ENCODE data around the gene PLCL2.
A peak's percentile ranks its signal among the peaks of the same experiment; 100 is the strongest.

The PLCL2 gene

DNA sequence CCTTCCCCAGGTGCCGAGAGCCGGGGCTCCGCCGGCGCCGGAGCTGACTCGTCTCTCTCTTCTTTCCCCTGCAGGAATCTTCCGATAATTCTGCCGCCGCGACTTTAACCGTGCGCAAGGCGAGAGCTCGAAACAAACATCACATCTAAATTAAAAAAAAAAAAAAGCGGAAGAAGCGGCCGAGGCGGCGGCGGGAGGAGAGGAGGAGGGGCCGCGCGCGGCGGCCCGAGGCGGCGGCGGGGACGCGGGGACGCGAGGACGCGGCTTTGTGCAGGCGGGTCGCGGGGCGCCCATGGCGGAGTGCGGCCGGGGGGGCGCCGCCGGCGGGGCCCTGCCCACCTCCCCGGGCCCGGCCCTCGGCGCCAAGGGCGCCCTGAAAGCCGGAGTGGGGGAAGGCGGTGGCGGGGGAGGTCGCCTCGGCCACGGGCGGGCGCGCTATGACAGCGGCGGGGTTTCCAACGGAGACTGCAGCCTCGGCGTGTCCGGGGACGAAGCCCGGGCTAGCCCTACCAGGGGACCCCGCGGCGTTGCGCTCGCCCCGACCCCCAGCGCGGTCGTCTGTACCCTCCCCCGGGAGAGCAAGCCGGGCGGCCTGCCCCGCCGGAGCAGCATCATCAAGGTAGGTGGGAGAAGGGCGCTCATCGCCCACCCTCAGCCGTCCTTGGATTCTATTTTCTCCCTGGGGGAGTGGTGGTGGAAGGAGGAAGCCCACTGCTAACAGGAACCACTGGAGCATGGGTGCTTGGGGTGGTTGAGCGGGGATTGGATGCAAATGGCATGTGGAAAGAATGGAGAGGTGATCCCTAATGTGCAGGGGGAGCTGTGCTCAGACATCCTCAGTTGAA, at the start of gene PLCL2:
Gene PLCL2, plus strand, starts transcription at position 208 of the 845 bp plus-strand sequence. Its CDS starts 85 bp downstream, at position 293.
- DNase-seq: peak; percentile 80 to 87 (median 80)

DNA sequence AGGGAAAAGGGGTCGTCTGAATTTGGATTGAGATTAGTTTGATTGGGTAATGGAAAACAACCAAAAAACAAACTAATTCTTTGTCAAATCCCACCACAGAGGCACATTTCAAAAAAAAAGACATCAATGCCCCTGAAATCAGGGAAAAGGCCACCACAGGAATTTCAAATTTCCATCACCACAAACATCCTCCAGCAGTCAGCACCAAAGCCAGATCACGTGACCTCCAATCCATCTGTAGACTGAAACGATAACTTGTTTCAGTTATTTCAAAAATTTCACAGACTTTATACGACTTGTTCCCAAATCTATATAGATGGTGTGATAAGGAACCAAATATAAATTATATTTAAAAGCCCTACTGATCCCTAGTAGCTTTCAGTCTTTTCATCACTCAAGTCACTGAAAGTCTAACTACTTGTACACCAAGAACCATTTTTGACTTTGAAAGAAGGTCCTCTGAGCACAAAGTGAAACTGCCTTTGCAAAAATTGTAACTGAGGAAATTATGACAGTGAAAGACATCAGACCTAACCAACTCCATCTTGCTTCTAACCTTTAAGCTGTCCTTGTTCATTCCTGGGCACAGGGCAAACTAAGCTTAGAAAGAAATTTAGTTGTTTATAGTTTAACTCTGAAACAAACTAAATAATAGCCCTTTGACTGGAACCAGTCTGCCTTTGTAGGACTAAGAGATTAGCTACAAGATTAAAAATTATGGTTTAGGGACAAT, 48.1 kb upstream of the PLCL2 start:
- no peak for DNase-seq

DNA sequence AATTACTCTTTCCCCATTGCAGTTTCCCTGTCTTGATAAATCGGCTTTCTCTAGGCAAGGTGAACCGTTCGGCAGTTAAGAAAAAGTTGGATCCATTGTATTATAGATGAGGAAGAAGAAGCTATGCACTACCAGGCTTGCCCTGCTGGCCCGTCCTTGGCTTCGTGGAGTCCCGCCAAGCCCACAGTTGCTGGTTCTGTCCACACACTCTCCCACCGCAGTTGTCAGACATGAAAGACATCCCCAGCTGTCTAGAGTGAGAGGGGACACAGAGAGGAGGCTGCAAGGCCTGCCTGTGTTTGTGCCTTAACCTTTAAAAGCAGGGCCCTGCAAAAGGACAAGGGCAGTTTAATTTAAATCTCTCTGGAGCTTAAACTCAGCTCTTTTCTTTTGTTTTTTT, 47.2 kb upstream of the PLCL2 start:
- no peak for DNase-seq

DNA sequence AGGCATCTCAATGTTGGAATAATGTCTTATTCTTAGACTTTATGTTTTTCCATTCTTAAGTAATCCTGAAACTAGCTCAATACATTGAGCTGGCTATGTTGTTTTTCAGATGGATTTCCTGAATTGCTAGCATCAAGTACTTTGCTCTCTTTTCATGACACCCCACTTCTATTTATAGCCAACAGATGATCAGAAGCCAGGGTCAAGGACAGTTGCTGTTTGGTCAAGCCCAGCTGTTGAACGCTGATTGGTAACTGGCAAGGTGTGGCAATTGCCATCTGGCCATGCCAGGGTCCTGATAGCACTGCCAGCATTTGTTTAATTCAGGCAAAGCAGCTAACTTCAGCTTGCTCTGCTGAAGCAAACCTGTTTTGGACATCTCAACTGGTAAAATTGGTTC, 46.2 kb upstream of the PLCL2 start:
- DNase-seq: no peak

DNA sequence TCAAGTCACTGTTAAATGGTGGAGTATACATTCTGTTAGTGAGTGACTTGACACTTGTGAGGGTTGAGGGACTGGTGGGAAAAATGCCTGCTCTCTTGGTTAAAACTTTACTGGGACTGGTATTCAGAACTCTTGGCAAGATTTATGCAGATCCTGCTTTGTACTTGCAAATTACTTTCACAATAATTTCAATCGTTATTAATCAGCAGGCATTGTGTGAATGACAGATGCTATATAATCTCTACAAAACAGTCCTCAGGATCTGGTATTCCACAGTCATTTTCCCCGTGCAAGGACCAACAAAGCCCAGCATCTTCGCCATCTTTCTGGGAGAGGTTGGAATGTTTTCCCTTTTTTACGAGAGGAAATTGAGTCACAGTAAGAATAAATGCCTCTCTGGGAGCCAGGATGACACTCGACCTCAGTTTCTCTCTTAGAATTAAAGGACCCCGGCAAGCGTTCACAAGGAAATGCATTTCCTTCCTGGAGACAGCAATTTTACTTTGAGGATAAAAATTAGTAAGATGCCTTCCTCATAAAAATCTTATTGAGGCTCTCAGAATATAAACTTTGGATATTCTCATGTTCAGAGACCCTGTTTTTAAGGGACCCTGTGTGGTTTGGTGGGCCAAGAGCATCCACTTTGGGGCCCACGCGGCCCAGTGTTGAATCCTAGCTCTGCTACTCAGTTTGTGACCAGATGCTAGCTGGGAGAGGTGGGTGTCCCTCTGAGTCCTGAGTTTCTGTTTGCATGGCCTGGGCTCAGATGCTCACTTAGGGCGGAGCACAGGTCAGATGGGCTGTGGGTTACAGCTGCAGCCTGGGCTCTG, 45.3 kb upstream of the PLCL2 start:
- no peak for DNase-seq

DNA sequence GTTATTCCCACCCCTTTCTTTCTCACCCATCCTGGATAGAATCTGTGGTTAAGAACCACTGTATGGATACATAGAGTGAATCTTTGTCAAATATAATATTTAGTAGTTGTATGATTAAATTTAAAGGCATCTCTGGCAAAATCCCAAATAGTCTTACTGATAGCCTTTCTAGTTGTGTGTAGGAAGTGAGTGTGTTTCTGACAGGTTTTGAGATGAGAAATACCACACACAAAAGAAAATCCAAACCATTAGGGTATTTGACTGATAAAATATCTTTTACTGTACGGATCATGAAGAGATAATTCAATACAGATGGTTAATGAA, 44.7 kb upstream of the PLCL2 start:
- no peak for DNase-seq

DNA sequence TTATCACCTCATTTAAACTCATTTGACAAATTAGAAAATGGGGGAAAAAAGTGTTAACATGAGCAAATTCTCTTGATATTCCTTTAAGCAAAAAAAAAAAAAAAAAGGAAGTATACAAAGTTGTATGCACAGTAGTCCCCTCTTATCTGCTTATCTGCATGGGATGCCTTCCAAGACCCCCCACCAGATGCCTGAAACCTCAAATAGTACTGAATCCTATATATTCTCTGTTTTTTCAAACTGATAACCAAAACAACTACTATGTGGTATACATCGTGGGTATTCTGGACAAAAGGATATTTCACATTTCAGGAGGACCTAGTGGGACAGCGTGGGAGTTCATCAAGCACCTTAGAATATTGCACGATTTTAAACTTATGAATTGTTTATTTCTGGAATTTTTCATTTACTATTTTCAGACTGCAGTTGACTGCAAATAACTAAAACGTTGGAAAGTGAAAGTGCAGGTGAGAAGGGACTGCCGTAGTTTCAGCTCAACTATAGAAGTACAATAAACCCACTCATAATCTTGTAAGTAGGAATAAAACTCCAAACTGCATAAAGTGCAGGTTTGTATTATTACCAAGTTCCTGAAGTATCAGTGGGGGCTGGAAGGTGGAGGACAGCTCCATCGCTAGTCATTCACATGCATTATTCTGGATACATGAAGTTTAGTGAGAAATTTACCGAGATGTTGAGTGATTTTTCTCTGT, 43.6 kb upstream of the PLCL2 start:
- DNase-seq: no peak

DNA sequence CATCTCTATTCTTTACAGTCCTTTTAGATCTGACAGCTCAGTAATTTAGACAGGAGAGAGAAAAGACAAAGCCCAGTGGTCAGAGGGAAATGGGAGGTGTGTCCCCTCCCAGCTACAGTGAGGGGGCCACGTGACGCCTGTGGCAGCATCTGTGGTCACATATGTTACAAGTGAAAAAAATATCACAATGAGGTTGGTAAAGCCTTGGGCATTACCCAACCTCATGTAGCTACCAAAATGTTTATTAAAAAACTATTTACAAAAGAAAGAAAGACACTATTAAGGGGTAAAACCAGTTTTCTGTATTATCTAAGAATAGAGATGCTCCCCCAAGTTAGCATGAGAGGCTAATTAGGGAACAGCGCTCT, 42.9 kb upstream of the PLCL2 start:
- DNase-seq: peak; percentile 31 to 46 (median 32)

DNA sequence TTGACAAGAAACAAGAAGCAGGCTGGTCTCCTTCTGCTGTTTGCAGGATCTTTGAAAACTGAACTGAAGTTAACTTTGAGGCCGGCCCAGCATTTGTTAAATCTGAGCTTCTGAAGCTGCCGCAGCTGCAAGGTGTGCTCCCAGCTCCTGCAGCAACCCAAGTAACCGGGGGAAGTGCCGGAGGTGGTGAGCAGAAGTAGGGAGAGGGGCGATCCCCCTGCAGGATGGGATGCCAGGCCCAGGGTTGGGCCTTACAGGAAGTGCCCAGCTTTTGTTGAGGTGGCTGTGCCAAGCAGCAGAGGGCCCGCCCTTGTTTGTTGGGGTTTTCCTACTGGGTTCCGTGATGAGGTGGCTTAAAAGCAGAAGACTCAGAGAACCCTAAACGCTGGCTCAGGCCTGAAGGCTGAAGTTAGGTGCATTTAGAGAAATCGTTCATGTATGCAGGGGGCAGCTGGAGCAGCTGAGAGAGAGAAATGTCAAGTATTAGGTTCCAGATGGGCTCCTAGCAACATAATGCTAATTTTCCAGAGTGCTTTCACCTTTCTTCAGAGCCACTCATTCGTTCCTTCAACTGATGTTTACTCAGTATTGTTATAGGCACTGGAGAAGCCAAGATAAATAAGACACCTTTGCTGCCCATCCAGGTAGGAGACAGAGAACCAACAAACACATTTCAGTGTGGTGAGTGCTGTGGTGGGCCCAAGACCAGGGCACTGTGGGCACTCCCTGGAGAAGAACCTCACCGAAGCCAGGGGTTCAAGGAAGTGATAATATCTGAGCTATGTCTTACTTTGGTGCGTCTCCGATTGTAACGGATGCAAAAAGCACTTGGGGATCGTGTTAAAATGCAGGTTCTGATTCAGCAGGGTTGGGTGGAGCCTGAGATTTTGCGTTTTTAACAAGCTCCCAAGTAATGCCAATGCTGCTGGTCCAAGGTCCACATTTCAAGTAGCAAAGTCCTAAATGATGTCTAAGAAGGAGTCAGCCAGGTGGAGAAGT, 42.2 kb upstream of the PLCL2 start:
- peak; percentile 78 to 80 (median 79) for DNase-seq

DNA sequence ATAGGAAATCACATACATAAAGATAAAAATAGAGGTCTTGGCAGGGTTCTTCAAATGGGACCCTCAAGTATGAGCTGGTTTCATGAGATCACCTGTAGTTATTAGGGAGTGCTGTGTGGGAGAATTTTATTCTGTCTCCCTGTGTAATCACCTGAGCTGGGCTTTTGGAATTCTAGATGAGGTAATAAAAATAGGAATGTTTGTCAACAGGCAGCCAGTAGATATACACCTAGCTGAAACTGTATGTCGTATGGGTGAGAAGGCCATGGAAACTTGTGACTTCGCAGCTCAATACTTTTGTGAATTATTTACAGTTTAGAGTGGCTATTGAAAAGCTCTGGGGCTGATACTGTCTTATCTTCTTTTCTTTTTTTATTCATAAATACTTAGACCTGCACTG, 40.5 kb upstream of the PLCL2 start:
- DNase-seq: no peak

DNA sequence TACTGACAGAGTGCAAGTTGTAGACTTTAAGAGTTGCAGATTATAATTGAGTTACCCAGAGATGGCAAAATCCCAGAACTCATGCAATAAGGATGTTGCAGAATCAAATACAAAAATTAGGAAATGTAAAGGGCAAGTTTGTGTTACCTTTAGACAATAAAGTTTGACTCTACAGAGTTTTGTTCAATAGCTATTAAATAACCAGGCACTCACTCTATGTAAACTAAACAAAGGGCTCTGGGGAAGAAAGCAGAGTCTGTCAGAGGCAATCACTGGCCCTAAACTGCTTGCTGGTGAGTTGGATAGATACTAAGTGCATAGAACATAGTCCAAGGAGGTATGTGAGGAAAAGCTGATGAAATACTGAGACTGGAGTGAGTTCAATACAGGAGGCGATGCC, 40.0 kb upstream of the PLCL2 start:
- peak in 1 of 3 donors; percentile 25 for DNase-seq

DNA sequence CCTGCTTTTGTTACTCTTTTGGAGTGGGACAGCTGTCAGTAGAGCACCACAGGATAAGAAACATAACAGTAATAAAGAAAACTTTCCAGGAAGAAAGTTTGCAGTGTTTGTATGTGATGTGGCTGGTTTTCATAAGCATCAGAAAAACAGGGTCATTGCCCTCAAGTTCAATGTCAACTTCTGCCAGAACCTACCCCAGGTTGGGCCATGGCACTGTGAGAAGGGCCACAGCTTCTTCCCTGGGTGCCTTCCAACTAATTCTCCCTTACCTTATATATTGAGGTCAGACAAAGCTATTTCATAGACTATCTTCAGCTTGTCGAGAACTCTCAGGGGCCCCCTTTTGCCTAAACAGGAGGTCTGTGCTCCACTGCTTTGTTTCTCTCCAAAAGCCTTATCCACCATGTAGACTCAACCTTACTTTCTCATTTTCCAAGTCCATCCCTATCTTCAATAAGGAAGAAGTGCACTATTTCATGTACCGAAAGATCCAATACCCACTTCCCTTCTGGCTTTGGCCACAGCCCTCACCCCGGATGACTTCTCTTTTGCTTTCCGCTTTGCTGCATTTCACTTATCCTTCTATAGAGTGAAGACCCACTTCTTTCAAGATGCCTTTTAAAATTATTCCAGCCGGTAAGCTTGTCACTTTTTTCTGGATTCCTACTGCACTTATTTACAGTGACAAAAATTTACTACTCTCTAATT, 38.2 kb upstream of the PLCL2 start:
- peak; percentile 46 to 57 (median 54) for DNase-seq

DNA sequence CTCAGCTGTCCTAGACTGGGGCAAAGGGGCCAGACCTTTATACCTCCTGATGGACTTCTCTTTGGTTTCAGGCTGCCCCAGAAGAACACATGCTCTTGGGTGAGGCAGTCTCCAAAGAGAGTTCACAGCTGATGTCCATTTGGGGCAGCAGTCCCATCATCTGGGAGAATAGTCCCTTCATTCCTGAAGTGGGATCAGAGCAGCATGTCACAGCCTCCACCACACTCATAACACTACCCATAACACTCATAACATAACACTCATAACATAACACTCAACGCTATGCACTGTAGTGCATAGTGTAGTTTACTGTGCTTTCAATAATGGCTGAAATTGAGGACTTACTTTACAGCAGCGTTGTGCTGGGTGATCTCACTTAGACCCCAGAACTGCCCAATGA, 36.7 kb upstream of the PLCL2 start:
- no peak for DNase-seq

DNA sequence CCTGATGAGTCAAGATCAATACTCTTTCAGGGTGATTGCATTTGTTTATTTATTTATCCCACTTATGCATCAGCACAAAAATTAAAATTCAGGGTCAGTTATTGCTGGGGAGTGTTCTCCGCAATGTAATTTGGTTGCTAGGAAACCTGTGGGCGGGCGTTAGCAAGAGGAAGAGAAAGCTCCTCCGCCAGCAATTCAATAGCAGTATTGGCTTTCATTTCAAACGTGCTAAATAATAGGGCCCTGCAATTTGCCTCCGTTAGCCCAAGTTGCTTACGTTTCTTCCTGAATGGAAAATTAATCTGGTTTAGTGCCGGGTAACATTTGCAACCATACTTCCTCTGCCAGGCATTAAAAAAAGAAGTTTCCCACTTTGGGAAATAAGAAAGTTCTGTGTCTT, 35.5 kb upstream of the PLCL2 start:
- DNase-seq: peak; percentile 87 to 91 (median 89)

DNA sequence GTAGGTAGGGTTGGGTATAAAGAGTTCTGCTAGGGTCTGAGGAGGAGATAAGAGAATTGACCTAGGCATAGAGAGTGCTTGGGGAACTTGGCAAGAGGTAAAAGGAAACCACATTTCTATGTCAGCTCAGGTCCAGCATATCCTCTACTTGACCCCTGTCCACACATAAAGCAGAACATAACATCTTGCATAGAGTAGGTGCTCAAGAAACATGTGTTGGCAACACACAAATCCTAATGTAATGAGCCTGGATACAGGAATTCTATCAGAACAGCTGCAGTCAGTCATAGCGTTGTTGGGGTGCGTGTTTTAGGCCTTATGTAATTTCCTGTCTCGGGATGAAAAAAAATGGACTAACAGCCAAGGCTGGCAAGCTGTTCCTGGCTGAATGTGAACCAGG, 35.0 kb upstream of the PLCL2 start:
- DNase-seq: peak in 1 of 3 donors; percentile 35

DNA sequence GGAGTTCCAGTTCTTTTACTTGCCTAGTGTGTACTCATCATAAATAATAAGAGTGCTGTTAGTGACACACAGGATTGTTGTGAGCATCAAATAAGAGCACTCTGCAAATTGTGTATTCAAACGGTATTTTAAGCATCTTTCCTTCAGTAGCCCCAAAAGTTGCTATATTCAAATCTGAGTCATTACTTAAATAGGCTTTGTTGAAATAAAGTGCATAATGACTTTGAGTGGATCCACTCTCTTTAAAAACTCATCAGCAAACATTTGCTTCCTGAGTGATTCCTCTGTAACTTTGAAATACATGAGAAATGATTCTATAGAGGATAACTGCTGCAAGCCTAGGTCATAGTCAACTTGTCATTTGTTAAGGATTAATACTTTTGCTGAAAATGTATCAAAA, 29.3 kb upstream of the PLCL2 start:
- DNase-seq: no peak

DNA sequence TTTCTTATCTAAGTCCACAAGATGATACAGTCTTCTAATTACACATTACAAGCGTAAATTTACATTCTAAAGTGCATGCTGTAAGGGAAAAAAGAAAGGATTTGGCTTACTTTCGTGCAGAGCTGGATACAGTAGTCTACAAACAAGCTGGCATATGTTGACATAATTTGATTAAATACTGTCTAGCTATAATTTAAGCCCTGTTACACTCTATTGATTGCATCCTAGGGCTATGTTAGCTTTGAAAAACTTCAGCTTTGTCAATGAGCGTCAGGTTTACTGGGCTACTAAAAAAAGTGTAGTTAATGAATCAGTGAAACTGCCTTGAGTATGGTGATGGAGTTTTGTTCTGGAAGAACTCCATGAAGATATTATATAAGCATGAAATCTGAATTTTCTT, 24.5 kb upstream of the PLCL2 start:
- DNase-seq: no peak

DNA sequence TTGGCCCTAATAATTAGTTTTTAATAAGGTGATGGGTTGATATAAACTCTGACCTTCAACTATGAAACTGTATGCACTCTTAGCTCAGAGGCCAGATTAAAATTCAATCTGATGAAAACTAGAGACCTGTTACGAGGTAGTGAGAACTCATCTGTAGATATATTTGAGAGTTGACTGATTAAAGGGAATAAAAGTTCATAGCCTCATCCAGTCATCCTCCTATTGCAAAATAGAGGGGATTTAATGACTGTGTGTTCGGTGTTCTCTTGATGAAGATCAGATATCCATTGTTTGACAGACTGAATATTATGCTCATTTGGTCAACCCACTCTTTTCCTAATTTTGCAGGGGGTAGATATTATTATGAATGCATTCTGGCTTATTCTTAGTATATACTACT, 23.3 kb upstream of the PLCL2 start:
- no peak for DNase-seq

DNA sequence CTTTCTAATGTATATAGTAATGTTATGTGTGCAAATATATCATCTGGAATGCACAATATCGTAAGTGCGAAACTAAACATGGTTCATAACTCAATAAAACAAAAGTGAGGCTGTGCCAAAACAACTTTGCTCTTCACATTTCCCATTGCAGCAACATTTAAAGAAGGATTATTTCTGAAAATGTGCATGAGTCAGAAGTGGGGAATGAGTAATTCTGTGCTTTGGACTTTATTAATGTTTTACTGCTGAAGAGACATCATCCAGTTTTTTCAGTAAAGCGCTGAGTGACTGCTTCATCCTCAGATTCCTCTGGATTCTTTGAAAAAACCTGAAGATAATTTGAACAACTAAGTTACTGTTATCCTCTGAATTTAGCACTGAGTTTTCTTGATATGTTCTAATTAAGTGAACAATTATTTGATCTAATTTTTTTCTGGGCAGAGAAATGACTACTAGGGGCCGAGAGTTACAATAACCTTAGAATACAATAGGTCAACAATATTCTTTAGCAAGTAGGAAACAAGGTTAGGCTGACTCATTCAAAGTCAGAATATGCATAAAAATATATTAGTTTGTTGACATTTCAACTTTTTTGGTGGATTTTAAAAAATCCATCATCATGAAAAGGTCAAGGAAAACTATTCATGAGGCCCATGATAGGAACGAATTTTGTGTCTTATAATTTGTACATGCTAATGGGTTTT, 20.0 kb upstream of the PLCL2 start:
- DNase-seq: no peak

DNA sequence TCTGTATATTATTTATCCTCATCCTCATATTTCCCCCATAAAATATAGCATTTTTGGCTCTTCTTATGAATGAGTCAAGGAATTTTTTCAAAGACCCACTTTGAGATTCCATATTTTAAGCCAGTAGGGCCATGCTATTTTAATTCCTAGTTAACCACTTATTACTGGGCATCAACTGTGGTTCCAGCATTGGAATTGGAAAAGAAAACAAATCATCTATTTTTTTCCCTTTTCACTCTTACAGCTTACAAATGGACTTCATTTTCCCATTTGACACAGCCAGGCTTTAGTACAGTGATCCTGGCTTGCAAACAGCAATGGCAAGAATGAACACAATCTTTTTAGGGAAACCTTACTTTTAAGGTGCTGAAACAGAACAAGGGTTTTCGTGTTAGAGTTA, 19.4 kb upstream of the PLCL2 start:
- DNase-seq: no peak
